IgD-negative memory B cell (primary cell): ENCODE measurements around the gene ANO3. TPM values are rescaled to one million over a fixed set of nuclear protein-coding genes. Genes with fewer than 3 reads are reported as not detected.

ENCODE experiments used
- H3K27ac Mint-ChIP-seq, 3 donors: one replicate each; pipeline ENCODE4 v1.8.0; 2020 to 2022; ENCODE audit warnings: mild to moderate bottlenecking in 3 of 3, mixed read lengths in 3 of 3, moderate library complexity in 1 of 3
- H3K27me3 Mint-ChIP-seq: one replicate; pipeline ENCODE4 v1.8.0; 2021; ENCODE audit warnings: mixed read lengths
- H3K36me3 Mint-ChIP-seq: one replicate; pipeline ENCODE4 v1.8.0; 2020; ENCODE audit warnings: mild to moderate bottlenecking, mixed read lengths
- H3K4me1 Mint-ChIP-seq, 3 donors: one replicate each; pipeline ENCODE4 v1.8.0; 2020 to 2022; ENCODE audit warnings: mixed read lengths in 3 of 3, mild to moderate bottlenecking in 1 of 3
- H3K4me3 Mint-ChIP-seq, 4 donors: one replicate each; pipeline ENCODE4 v1.8.0; 2020 to 2022; ENCODE audit warnings: mild to moderate bottlenecking in 4 of 4, mixed read lengths in 4 of 4, moderate library complexity in 3 of 4
- H3K9me3 Mint-ChIP-seq, 3 donors: one replicate each; pipeline ENCODE4 v1.8.0; 2020 to 2021; ENCODE audit warnings: mixed read lengths in 3 of 3, mild to moderate bottlenecking in 1 of 3
- polyA plus RNA-seq: library from polyadenylated mRNA; unstranded; fragments of 300-500 nt; fragmentation: Illumina TruSeq; gene quantifications from one replicate; pipeline ENCODE4 v1.2.3, GENCODE V29; 2021

Gene ANO3
- polyA plus RNA-seq, 1 donor from 2014 or later: not detected

GRCh38 chr11:26424255-26424654 lies 92.3 kb downstream of the ANO3 start:
- peaks cover 2% of the 10 kb centered on the region for H3K36me3 Mint-ChIP-seq
- H3K27me3 Mint-ChIP-seq: no peaks in the 10 kb centered on the region
- peaks cover 0 to 3% (median 2%) of the 10 kb centered on the region in 3 donors for H3K9me3 Mint-ChIP-seq
- H3K4me1 Mint-ChIP-seq: no peaks in the 10 kb centered on the region
- no peak overlapping the region for H3K27ac Mint-ChIP-seq
- no peak overlapping the region for H3K4me3 Mint-ChIP-seq

- Mint-ChIP-seq H3K36me3 (peaks cover 3% of the 10 kb centered on the region), H3K4me1 (no peaks in the 10 kb centered on the region), H3K27ac (no peak overlapping the region), H3K4me3 (no peak overlapping the region), H3K9me3 (peaks cover 0 to 4% (median 0%) of the 10 kb centered on the region in 3 donors), H3K27me3 (no peaks in the 10 kb centered on the region)
Observed at GRCh38 chr11:26439854-26440253, 107.9 kb downstream of the ANO3 start.

- H3K4me1 Mint-ChIP-seq: no peaks in the 10 kb centered on the region
- H3K27me3 Mint-ChIP-seq: no peaks in the 10 kb centered on the region
- H3K36me3 Mint-ChIP-seq: peaks cover 3% of the 10 kb centered on the region
Observed at GRCh38 chr11:26442131-26442530, 110.2 kb downstream of the ANO3 start.

GRCh38 chr11:26443617-26444016 lies 111.7 kb downstream of the ANO3 start:
- Mint-ChIP-seq H3K4me1 (no peaks in the 10 kb centered on the region), H3K27ac (no peak overlapping the region), H3K36me3 (peaks cover 3% of the 10 kb centered on the region), H3K4me3 (no peak overlapping the region), H3K9me3 (peaks cover 0 to 5% (median 0%) of the 10 kb centered on the region in 3 donors), H3K27me3 (no peaks in the 10 kb centered on the region)

More at GRCh38 chr11:26442131-26442530, 110.2 kb downstream of the ANO3 start:
- H3K27ac Mint-ChIP-seq: no peak overlapping the region
- no peak overlapping the region for H3K4me3 Mint-ChIP-seq
- H3K9me3 Mint-ChIP-seq: peaks cover 0 to 4% (median 0%) of the 10 kb centered on the region in 3 donors

- Mint-ChIP-seq H3K9me3 (peaks cover 2 to 4% (median 4%) of the 10 kb centered on the region in 3 donors), H3K4me3 (no peak overlapping the region), H3K36me3 (no peaks in the 10 kb centered on the region), H3K4me1 (no peaks in the 10 kb centered on the region), H3K27me3 (no peaks in the 10 kb centered on the region), H3K27ac (no peak overlapping the region)
Observed at GRCh38 chr11:26457636-26458035, 125.7 kb downstream of the ANO3 start.

GRCh38 chr11:26465274-26465673 lies 133.3 kb downstream of the ANO3 start:
- Mint-ChIP-seq H3K27ac (no peak overlapping the region), H3K4me1 (no peaks in the 10 kb centered on the region), H3K4me3 (no peak overlapping the region), H3K9me3 (peaks cover 0 to 6% (median 0%) of the 10 kb centered on the region in 3 donors), H3K36me3 (no peaks in the 10 kb centered on the region), H3K27me3 (no peaks in the 10 kb centered on the region)

- H3K4me3 Mint-ChIP-seq: no peak overlapping the region
- H3K4me1 Mint-ChIP-seq: no peaks in the 10 kb centered on the region
- H3K27me3 Mint-ChIP-seq: no peaks in the 10 kb centered on the region
- H3K27ac Mint-ChIP-seq: no peak overlapping the region
- H3K9me3 Mint-ChIP-seq: peaks cover 0 to 5% (median 3%) of the 10 kb centered on the region in 3 donors
- no peaks in the 10 kb centered on the region for H3K36me3 Mint-ChIP-seq
Observed at GRCh38 chr11:26467506-26467905, 135.6 kb downstream of the ANO3 start.

GRCh38 chr11:26470992-26471391 lies 139.1 kb downstream of the ANO3 start:
- Mint-ChIP-seq H3K27ac (no peak overlapping the region), H3K36me3 (no peaks in the 10 kb centered on the region), H3K4me1 (no peaks in the 10 kb centered on the region), H3K9me3 (peaks cover 0 to 5% (median 2%) of the 10 kb centered on the region in 3 donors), H3K27me3 (no peaks in the 10 kb centered on the region), H3K4me3 (no peak overlapping the region)

GRCh38 chr11:26473216-26474194 lies 141.6 kb downstream of the ANO3 start:
- Mint-ChIP-seq H3K4me3 (no peak overlapping the region), H3K27me3 (no peaks in the 10 kb centered on the region), H3K27ac (no peak overlapping the region)

GRCh38 chr11:26474401-26474800 lies 142.5 kb downstream of the ANO3 start:
- H3K36me3 Mint-ChIP-seq: no peaks in the 10 kb centered on the region
- H3K9me3 Mint-ChIP-seq: peaks cover 0 to 5% (median 2%) of the 10 kb centered on the region in 3 donors
- no peak overlapping the region for H3K4me3 Mint-ChIP-seq
- H3K27ac Mint-ChIP-seq: no peak overlapping the region
- H3K27me3 Mint-ChIP-seq: no peaks in the 10 kb centered on the region
- no peaks in the 10 kb centered on the region for H3K4me1 Mint-ChIP-seq

More at GRCh38 chr11:26473216-26474194, 141.6 kb downstream of the ANO3 start:
- Mint-ChIP-seq H3K9me3 (peaks cover 0 to 5% (median 0%) of the 10 kb centered on the region in 3 donors), H3K36me3 (no peaks in the 10 kb centered on the region), H3K4me1 (no peaks in the 10 kb centered on the region)

- Mint-ChIP-seq H3K4me1 (peaks cover 0 to 2% (median 0%) of the 10 kb centered on the region in 3 donors), H3K9me3 (peaks cover 0 to 4% (median 2%) of the 10 kb centered on the region in 3 donors), H3K27ac (no peak overlapping the region), H3K4me3 (no peak overlapping the region), H3K27me3 (no peaks in the 10 kb centered on the region), H3K36me3 (no peaks in the 10 kb centered on the region)
Observed at GRCh38 chr11:26477396-26477795, 145.5 kb downstream of the ANO3 start.

- Mint-ChIP-seq H3K27me3 (no peaks in the 10 kb centered on the region), H3K4me3 (no peak overlapping the region), H3K36me3 (no peaks in the 10 kb centered on the region), H3K4me1 (peaks cover 0 to 2% (median 0%) of the 10 kb centered on the region in 3 donors), H3K27ac (no peak overlapping the region), H3K9me3 (peaks cover 0 to 4% (median 2%) of the 10 kb centered on the region in 3 donors)
Observed at GRCh38 chr11:26478710-26479109, 146.8 kb downstream of the ANO3 start.

- H3K4me1 Mint-ChIP-seq: peaks cover 0 to 2% (median 0%) of the 10 kb centered on the region in 3 donors
- no peaks in the 10 kb centered on the region for H3K36me3 Mint-ChIP-seq
- no peak overlapping the region for H3K27ac Mint-ChIP-seq
- peaks cover 1 to 6% (median 4%) of the 10 kb centered on the region in 3 donors for H3K9me3 Mint-ChIP-seq
- no peaks in the 10 kb centered on the region for H3K27me3 Mint-ChIP-seq
- H3K4me3 Mint-ChIP-seq: no peak overlapping the region
Observed at GRCh38 chr11:26480041-26480440, 148.1 kb downstream of the ANO3 start.

- peaks cover 0 to 2% (median 0%) of the 10 kb centered on the region in 3 donors for H3K4me1 Mint-ChIP-seq
- no peaks in the 10 kb centered on the region for H3K27me3 Mint-ChIP-seq
- no peak overlapping the region for H3K27ac Mint-ChIP-seq
- H3K9me3 Mint-ChIP-seq: peaks cover 1 to 15% (median 4%) of the 10 kb centered on the region in 3 donors
- H3K36me3 Mint-ChIP-seq: peaks cover 2% of the 10 kb centered on the region
- H3K4me3 Mint-ChIP-seq: no peak overlapping the region
Observed at GRCh38 chr11:26483108-26483507, 151.2 kb downstream of the ANO3 start.

GRCh38 chr11:26490546-26490945 lies 158.6 kb downstream of the ANO3 start:
- H3K27ac Mint-ChIP-seq: no peak overlapping the region
- peaks cover 2% of the 10 kb centered on the region for H3K36me3 Mint-ChIP-seq
- no peaks in the 10 kb centered on the region for H3K27me3 Mint-ChIP-seq
- H3K4me1 Mint-ChIP-seq: no peaks in the 10 kb centered on the region
- no peak overlapping the region for H3K4me3 Mint-ChIP-seq
- H3K9me3 Mint-ChIP-seq: peaks cover under 1 to 12% (median 5%) of the 10 kb centered on the region in 3 donors
